K562 (cell line): Measurements from ENCODE around the gene GPM6B. TPM values are rescaled to one million over a fixed set of nuclear protein-coding genes. Genes with fewer than 3 reads are reported as not detected.

Experiments
- ATAC-seq: fragments of 200-7000 bp; cut with Tn5 transposase; 3 replicates; pipeline ENCODE4 v1.9.1; 2020; ENCODE audit warnings: moderate library complexity
- BruUV-seq: library from RNA; stranded (reverse); fragments of 400-500 nt; replicated peaks from 2 replicates; lab custom pipeline; 2021; lab: Mats Ljungman, UMichigan
- CTCF ChIA-PET: fragments of 300-600 bp; formaldehyde crosslinking; extraction: SDS; loops from one replicate; lab custom pipeline; 2021; ENCODE audit warnings: low intra/inter-chr PET ratio; lab: Yijun Ruan, JAX
- POLR2A ChIA-PET: fragments of 300-600, 350-650 bp; sonication (Branson Sonifier 250); formaldehyde crosslinking; extraction: SDS; loops from one replicate; lab custom pipeline; 2021; ENCODE audit warnings: antibody characterized with exemption, inconsistent platforms; lab: Yijun Ruan, JAX
- DNase-seq, 4 experiments: peaks; one replicate each; pipeline versions ENCODE4 v3.0.0 to v3.0.0-alpha.2; 2011 to 2018; ENCODE audit warnings: low spot score in 3 of 4, mixed read lengths in 3 of 4; ENCODE audit errors: extremely low read depth in 1 of 4
- FAIRE-seq: peaks from 2 replicates; lab custom pipeline; 2011; peaks lifted over from hg19 to GRCh38; lab: Jason Lieb, UNC
- H2AFZ ChIP-seq: 2 replicates; pipeline ENCODE4 v1.6.0; 2011; ENCODE audit warnings: low read depth, low read length, control low read depth, inconsistent platforms
- H3K27ac ChIP-seq: fragments of 200-600 bp; 3 replicates; pipeline ENCODE4 v1.8.0; 2011; ENCODE audit warnings: low read depth, mild to moderate bottlenecking, control low read depth, inconsistent platforms, low read length, moderate library complexity, mixed read lengths; ENCODE audit errors: extremely low read depth
- H3K27me3 ChIP-seq, 2 experiments: fragments of 300-600 bp in 1 of 2; 2 replicates in 1 of 2; 3 replicates in 1 of 2; pipeline versions ENCODE4 v1.6.0 to v1.8.0; 2011; ENCODE audit warnings: inconsistent platforms in 2 of 2, low read length in 2 of 2, mild to moderate bottlenecking in 1 of 2, mixed read lengths in 1 of 2, moderate library complexity in 1 of 2; ENCODE audit not compliant: control insufficient read depth in 2 of 2, insufficient read depth in 2 of 2
- H3K36me3 ChIP-seq: fragments of 300-600 bp; 3 replicates; pipeline ENCODE4 v1.8.0; 2011; ENCODE audit warnings: mild to moderate bottlenecking, low read length, inconsistent platforms; ENCODE audit not compliant: control insufficient read depth, insufficient read depth
- H3K4me1 ChIP-seq, 2 experiments: fragments of 200-600 bp in 1 of 2; replicated peaks in 1 of 2; 2 replicates in 1 of 2; 3 replicates in 1 of 2; pipeline versions ENCODE4 v1.5.1 to v1.8.0; 2011; ENCODE audit warnings: inconsistent platforms in 2 of 2, low read length in 2 of 2, mild to moderate bottlenecking in 1 of 2, mixed read lengths in 1 of 2, moderate library complexity in 1 of 2; ENCODE audit not compliant: control insufficient read depth in 2 of 2, insufficient read depth in 2 of 2
- H3K4me2 ChIP-seq: 2 replicates; pipeline ENCODE4 v1.6.1; 2011; ENCODE audit warnings: low read length, control low read depth, inconsistent platforms, mixed read lengths; ENCODE audit not compliant: insufficient read depth
- H3K4me3 ChIP-seq: fragments of 200-600 bp; sonication (generic), shearing (Covaris generic); 2 replicates; pipeline ENCODE4 v1.5.1; 2016; ENCODE audit warnings: control low read depth, inconsistent platforms
- H3K79me2 ChIP-seq: fragments of 200-600 bp; 3 replicates; pipeline ENCODE4 v1.8.0; 2011; ENCODE audit warnings: low read length, inconsistent platforms; ENCODE audit not compliant: control insufficient read depth, insufficient read depth
- H3K9ac ChIP-seq, 2 experiments: 2 replicates each; pipeline versions ENCODE4 v1.6.0 to v1.6.1; 2011; ENCODE audit warnings: low read depth in 2 of 2, low read length in 2 of 2, control low read depth in 1 of 2, inconsistent platforms in 1 of 2, mild to moderate bottlenecking in 1 of 2, mixed read lengths in 1 of 2; ENCODE audit not compliant: insufficient read depth in 1 of 2
- H3K9me1 ChIP-seq: one replicate; pipeline ENCODE4 v1.6.0; 2011; ENCODE audit warnings: inconsistent platforms, mild to moderate bottlenecking, low read length, moderate library complexity; ENCODE audit not compliant: control insufficient read depth, insufficient read depth
- H3K9me3 ChIP-seq: replicated peaks from 2 replicates; pipeline ENCODE4 v1.5.1; 2011; ENCODE audit warnings: low read depth, low read length, inconsistent platforms; ENCODE audit not compliant: control insufficient read depth, insufficient read depth
- H4K20me1 ChIP-seq: replicated peaks from 2 replicates; pipeline ENCODE4 v1.6.1; 2011; ENCODE audit warnings: low read length, inconsistent platforms, mixed read lengths; ENCODE audit not compliant: control insufficient read depth, insufficient read depth
- BCOR ChIP-seq: fragments of 450-650 bp; IDR thresholded peaks from 2 replicates; pipeline ENCODE4 v1.6.1; 2016
- CCNT2 ChIP-seq: IDR thresholded peaks from 2 replicates; pipeline ENCODE4 v1.6.1; 2011; ENCODE audit warnings: borderline replicate concordance, low read depth, mild to moderate bottlenecking, moderate library complexity, mixed read lengths, low read length; ENCODE audit not compliant: insufficient read length; ENCODE audit errors: extremely low read depth
- DPF2 ChIP-seq: fragments of 450-650 bp; IDR thresholded peaks from 2 replicates; pipeline ENCODE4 v1.6.1; 2016
- GATAD2B ChIP-seq: fragments of 450-650 bp; IDR thresholded peaks from 2 replicates; pipeline ENCODE4 v1.6.1; 2017; ENCODE audit warnings: mild to moderate bottlenecking, borderline replicate concordance
- ILK ChIP-seq: fragments of 450-650 bp; IDR thresholded peaks from 2 replicates; pipeline ENCODE4 v1.6.1; 2016; ENCODE audit warnings: missing genetic modification characterization, low read depth, mild to moderate bottlenecking, missing compliant biosample characterization, moderate library complexity, borderline replicate concordance
- MYC ChIP-seq, 2 experiments: fragments of 250-450 bp in 1 of 2; sonication (Bioruptor Pico) in 1 of 2; IDR thresholded peaks; 2 replicates each; pipeline versions ENCODE4 v1.5.1 to v1.6.1; 2012 to 2021; ENCODE audit warnings: low read depth in 2 of 2, borderline replicate concordance in 1 of 2, improper control_type of control experiment in 1 of 2, low read length in 1 of 2, mild to moderate bottlenecking in 1 of 2, moderate library complexity in 1 of 2
- RBM39 ChIP-seq: fragments of 200-400 bp; formaldehyde crosslinking; optimal IDR thresholded peaks from 2 replicates; pipeline ENCODE3; 2018; ENCODE audit warnings: low read depth, low read length
- SETDB1 ChIP-seq: IDR thresholded peaks from one replicate; pipeline ENCODE4 v1.6.1; 2012; ENCODE audit warnings: low read length, control low read depth, inconsistent platforms
- TCF3 ChIP-seq: sonication (generic); formaldehyde crosslinking; IDR thresholded peaks from 2 replicates; pipeline ENCODE4 v1.4.0; 2020; ENCODE audit warnings: mild to moderate bottlenecking, missing genetic modification reagents
- TEAD4 ChIP-seq, 2 experiments: sonication (generic) in 1 of 2; formaldehyde crosslinking in 1 of 2; IDR thresholded peaks; 2 replicates each; pipeline versions ENCODE4 v1.6.1 to v1.8.0; 2012 to 2022; ENCODE audit warnings: borderline replicate concordance in 1 of 2, inconsistent platforms in 1 of 2, low read length in 1 of 2, mild to moderate bottlenecking in 1 of 2, missing genetic modification reagents in 1 of 2
- WHSC1 ChIP-seq: IDR thresholded peaks from one replicate; pipeline ENCODE4 v1.6.1; 2012; ENCODE audit warnings: low read length, control low read depth, inconsistent platforms
- ZFX ChIP-seq: sonication (generic); formaldehyde crosslinking; IDR thresholded peaks from 2 replicates; pipeline ENCODE4 v1.8.0; 2022; ENCODE audit warnings: mild to moderate bottlenecking, missing genetic modification reagents, moderate library complexity
- in situ Hi-C: fragments of 300-500 bp; cut with MboI; formaldehyde crosslinking; loops from 4 replicates; pipeline ENCODE4 v1.15.0; 2018; ENCODE audit warnings: inconsistent platforms, mixed read lengths
- intact Hi-C: fragments of 100-400 bp; cut with micrococcal nuclease; formaldehyde crosslinking; loops from 2 replicates; pipeline ENCODE4 v1.14.2; 2022
- polyA plus RNA-seq, 8 experiments: library from polyadenylated mRNA; depleted of rRNA in 4 of 8; stranded (reverse) in 5 of 8; unstranded in 3 of 8; fragments of >200 nt; fragmentation: Nextera tagmentation in 2 of 8; fragmentation: Illumina TruSeq in 1 of 8; extraction: Ambion mirVana in 2 of 8; extraction: Trizol in 1 of 8; gene quantifications; 2 replicates each; pipeline versions ENCODE4 v1.2.1 to v1.2.3, GENCODE V29; 2011 to 2014; ENCODE audit warnings: inconsistent platforms in 1 of 8, missing spikeins in 1 of 8
- total RNA-seq, 7 experiments: library from RNA; depleted of rRNA in 6 of 7; stranded (reverse); fragments of >200 nt in 6 of 7; fragmentation: Illumina TruSeq in 2 of 7; extraction: Trizol in 2 of 7; gene quantifications; 2 replicates each; pipeline versions ENCODE4 v1.2.1 to v1.2.3, GENCODE V29; 2011 to 2021; ENCODE audit warnings: low replicate concordance in 1 of 7
- TF ChIP-seq, protein P1 (sequence below): fragments of 450-650 bp; IDR thresholded peaks from 2 replicates; pipeline ENCODE4 v1.6.1; 2017; ENCODE audit warnings: antibody characterized with exemption
- TF ChIP-seq, protein P2 (sequence below): sonication (generic); formaldehyde crosslinking; IDR thresholded peaks from 2 replicates; pipeline ENCODE4 v1.8.0; 2022; ENCODE audit warnings: mild to moderate bottlenecking, missing genetic modification reagents

The GPM6B gene
- total and polyA plus RNA-seq, 9 of the 15 experiments (the other 6 are each of a cell fraction or from before 2014, with no cell fraction given): 0.14 to 0.32 TPM; not detected in 7

DNA sequence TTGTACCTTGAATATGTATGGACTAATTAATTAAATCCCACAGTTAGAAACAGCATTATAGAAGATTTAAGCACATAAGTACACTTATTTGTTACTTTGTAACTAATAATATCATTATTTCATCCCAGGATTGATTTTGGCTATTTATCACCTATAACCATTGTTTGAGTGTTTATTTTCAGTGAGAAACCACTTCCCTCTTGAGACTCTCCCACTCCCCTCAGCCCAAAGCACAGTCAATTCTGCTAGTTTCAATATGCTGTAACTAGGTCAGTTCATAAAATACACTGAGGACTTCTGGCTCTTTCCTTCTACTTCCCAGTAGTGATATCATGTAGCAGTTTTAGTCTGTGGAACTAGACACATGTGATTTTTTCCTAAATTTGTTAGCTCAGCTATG is 66.1 kb downstream of the GPM6B start:
- Histone ChIP-seq H2AFZ (no peak overlapping the region), H3K9me3 (no peaks in the 10 kb centered on the region), H3K27ac (no peak overlapping the region), H3K79me2 (no peaks in the 10 kb centered on the region), H3K9me1 (no peaks in the 10 kb centered on the region), H4K20me1 (no peaks in the 10 kb centered on the region), H3K4me3 (no peak overlapping the region), H3K27me3 (no peaks in the 10 kb centered on the region), H3K4me2 (no peak overlapping the region), H3K36me3 (peaks cover 79% of the 10 kb centered on the region), H3K9ac (no peak overlapping the region), H3K4me1 (no peaks in the 10 kb centered on the region)
- BruUV-seq: no TSS peak
- DNase-seq (no peak), ATAC-seq (no peak), FAIRE-seq (no peak)
- POLR2A ChIA-PET: interaction anchor here (1.1 to 1.6 kb wide), 2 partner anchors 14 to 53 kb away, joined by 3 to 4 read pairs; no protein-coding TSS in a partner anchor
- intact Hi-C loops (loop anchor here (1.0 to 2.0 kb wide), 2 partner anchors 244 to 281 kb away; no protein-coding TSS in a partner anchor), in situ Hi-C loops (no loop called here)
- TF ChIP-seq GATAD2B (no peak), TEAD4 (IDR thresholded peaks at IDR 0.05; ENCODE audit: low read length) (no peak), TEAD4 (CRISPR knock-in tag; IDR thresholded peaks at IDR 0.05; ENCODE audit: borderline replicate concordance) (no peak), SETDB1 (no peak), DPF2 (no peak), ZFX (CRISPR knock-in tag) (no peak), CCNT2 (no peak), RBM39 (no peak), TCF3 (CRISPR knock-in tag) (no peak), WHSC1 (no peak), ILK (tag) (no peak), BCOR (no peak), MYC (IDR thresholded peaks at IDR 0.05; ENCODE audit: low read depth, low read length) (no peak), MYC (CRISPR knock-in tag; IDR thresholded peaks at IDR 0.05; ENCODE audit: borderline replicate concordance, low read depth) (no peak)
- TF ChIP-seq, protein P1, sequence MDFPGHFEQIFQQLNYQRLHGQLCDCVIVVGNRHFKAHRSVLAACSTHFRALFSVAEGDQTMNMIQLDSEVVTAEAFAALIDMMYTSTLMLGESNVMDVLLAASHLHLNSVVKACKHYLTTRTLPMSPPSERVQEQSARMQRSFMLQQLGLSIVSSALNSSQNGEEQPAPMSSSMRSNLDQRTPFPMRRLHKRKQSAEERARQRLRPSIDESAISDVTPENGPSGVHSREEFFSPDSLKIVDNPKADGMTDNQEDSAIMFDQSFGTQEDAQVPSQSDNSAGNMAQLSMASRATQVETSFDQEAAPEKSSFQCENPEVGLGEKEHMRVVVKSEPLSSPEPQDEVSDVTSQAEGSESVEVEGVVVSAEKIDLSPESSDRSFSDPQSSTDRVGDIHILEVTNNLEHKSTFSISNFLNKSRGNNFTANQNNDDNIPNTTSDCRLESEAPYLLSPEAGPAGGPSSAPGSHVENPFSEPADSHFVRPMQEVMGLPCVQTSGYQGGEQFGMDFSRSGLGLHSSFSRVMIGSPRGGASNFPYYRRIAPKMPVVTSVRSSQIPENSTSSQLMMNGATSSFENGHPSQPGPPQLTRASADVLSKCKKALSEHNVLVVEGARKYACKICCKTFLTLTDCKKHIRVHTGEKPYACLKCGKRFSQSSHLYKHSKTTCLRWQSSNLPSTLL: no peak
- TF ChIP-seq, protein P2, sequence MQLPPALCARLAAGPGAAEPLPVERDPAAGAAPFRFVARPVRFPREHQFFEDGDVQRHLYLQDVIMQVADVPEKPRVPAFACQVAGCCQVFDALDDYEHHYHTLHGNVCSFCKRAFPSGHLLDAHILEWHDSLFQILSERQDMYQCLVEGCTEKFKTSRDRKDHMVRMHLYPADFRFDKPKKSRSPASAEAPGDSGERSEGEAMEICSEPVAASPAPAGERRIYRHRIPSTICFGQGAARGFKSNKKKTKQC (CRISPR knock-in tag): no peak
- CTCF ChIA-PET: no interaction called here
